Measurements from ENCODE around the gene CST8.
A peak's percentile ranks its signal among the peaks of the same experiment; 100 is the strongest.
"Not testable (repeated sequence)": the region's sequence is repeated elsewhere in the genome, so short reads cannot be mapped to it uniquely, and the experiment has no call there.

The CST8 gene, protein sequence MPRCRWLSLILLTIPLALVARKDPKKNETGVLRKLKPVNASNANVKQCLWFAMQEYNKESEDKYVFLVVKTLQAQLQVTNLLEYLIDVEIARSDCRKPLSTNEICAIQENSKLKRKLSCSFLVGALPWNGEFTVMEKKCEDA

DNA sequence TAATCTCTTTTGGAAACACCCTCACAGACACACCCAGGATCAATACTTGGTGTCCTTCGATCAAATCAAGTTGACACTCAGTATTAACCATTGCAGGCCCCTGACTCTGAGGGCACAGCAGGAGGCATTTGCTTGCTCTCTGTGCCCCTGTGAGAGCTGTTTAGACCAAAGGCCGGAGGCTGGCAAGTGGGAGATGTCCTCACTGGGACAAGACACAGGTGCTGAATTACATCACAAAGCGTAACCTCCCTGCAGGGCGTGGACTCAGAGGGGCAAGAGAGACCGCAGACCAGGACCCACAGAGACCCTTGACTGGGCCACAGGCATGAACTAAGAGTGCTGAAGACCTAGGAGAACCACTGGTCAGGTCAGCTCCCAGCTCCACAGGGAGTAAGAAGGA is at the start of gene CST8:
CST8 (plus strand) TSS at position 301 of the 400 bp plus-strand sequence. CDS start 551 bp downstream, outside the sequence.
- DNase-seq, result no peak

DNA sequence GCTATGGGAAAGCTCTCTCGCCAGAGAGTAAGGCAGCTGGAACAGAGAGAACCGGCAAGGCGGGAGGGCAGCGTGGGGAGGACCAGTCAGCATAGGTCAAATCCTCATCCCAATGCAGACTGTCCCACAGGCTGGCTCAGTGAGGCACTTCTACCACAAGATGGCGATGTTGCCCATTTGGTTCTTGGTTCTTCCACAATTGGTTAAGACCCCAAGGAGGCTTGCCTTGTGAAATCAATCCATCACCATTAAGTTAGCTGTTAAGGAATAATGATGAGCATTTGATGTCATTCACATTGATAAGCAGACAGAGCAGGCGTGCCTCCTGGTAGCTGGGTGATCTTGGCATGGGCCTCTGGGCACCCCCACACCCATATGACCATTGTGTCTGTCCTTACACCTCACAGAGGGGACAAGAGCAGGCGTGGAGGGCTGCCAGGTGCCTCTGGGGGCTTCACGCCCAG is 49.0 kb upstream of the CST8 start:
- DNase-seq, result peak; percentile 55

DNA sequence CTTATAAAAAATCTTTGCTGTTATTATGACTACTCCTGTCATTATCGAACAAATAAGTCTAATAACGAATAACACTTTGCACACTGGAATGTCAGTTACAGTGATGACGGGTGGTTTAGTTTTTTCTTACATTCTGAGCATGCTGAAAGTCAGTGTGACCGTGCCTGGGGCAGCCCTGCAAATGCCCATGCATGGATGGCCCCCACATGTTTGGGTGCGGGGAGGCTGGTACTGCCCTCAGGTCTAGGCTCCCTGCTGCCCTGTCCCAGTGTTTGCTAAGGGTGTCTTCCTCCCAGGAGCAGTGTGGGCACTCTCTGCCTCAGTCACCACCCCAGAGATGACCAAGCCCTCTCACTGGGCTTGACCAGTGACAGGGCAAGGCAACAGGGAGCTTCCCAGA is 48.5 kb upstream of the CST8 start:
- DNase-seq, result no peak

DNA sequence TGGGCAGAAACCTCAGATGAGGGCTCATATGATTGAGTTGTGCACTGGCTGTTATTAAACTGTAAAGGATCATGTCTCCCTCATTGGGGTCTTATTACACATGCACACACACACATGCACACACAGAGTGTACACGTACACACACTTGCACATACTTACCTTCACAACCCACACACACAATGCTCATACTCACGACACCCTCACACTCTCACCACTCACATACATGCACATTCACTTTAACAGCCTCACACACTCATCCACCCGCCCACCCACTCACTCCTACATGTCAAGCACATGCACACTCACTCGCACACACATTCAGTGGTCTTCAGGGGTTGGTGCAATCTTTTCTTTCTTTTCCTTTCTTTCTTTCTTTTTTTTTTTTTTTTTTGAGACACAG is 46.1 kb upstream of the CST8 start:
- DNase-seq, result no peak

DNA sequence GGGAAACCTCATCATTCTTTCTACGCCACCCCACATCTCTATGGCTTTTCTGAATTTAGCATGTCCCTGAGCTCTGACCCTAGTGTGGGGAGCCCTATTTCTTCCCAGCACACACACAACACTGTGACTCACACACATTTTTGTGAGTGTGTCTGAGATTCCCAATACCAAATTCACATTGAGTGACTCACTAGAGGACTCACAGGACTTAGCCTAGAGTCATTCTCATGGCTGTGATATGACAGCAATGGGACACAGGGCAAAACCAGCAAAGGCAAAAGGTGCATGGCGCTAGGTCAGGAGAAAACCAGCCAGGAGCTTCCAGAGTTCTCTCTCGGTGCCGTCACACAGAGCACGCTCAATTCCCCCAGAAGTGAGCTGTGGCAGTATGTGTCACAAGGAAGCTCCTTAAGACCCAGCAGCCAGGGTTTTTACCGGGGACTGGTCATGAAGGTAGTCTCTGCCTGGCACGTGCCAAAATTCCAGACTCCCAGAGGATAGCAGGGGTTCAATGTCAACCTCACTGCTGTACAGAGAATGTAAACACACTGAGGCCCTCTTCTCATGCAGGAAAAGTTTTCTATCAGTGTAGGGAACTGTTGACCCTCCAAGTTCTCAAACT is 45.2 kb upstream of the CST8 start:
- no peak for DNase-seq

DNA sequence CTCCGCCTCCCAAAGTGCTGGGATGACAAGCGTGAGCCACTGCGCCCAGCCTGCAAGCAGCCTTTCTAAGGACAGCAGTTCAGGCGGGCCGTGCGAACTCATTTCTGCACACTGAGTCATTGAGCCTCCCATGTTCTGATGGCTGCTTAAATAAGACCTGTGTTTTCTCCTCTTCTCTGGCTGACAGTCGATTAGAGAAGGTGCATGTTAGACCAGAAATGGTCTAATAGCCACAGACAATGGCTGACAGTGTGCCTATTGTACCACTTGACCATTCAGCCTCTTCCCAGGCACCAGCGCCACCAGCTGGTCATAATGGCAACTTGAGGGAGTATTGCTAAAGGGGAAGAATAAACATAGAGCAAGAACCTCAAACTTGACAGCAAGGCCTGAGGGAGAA is 44.4 kb upstream of the CST8 start:
- no peak for DNase-seq

DNA sequence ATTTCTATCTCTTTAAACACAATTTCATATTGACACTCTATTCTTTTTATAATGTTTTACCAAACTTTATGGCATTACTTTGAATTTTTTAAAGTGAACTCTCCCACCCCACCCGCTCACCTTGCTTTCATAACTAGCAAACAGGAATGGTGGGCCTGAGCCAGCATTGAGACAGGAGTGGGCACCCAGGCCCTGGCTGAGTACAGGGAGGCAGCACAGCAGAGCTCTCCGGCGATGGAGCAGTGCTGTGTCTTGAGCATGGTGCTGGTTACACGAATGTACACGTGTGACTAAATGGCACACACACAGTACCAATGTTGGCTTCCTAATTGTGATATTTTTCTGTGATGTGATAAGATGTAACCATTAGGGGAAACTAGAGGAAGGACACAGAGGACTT is 42.8 kb upstream of the CST8 start:
- DNase-seq, result no peak

DNA sequence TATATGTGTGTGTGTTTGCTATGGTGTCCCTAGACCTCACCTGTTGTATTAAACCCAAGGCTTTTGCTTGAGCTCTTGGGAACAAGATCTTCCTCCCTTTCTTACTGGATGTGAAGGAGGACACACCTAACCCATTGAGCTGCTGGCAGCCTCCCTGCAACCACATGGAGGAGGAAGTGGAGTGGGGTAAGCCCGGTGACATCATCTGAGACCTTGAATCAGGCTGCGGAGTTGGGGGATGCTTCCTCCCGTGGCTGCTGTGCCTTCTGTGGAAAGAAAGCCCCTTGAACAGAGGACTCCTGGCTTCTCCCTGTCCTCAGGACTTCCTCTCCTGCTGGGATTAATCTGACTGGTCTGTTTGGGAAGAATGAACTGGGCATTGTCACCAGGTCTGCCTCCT is 41.5 kb upstream of the CST8 start:
- no peak for DNase-seq

DNA sequence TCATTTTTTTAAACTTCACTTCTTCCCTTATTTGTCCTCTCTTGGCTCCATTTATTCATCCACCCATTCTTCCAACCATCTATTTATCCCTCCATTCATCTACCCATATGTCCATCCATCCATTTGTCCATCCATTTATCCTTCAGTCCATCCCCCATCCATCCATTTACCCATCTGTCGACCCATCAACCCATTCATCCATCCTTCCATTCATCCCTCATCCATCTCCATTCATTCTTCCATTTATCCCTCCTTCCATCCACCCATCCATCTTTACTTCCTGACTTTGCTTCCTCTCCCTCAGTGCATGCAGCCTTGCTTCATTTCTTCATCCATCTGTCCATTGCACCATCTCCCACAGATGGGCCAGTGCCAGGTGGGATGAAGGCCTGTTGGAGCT is 40.0 kb upstream of the CST8 start:
- DNase-seq, result no peak

DNA sequence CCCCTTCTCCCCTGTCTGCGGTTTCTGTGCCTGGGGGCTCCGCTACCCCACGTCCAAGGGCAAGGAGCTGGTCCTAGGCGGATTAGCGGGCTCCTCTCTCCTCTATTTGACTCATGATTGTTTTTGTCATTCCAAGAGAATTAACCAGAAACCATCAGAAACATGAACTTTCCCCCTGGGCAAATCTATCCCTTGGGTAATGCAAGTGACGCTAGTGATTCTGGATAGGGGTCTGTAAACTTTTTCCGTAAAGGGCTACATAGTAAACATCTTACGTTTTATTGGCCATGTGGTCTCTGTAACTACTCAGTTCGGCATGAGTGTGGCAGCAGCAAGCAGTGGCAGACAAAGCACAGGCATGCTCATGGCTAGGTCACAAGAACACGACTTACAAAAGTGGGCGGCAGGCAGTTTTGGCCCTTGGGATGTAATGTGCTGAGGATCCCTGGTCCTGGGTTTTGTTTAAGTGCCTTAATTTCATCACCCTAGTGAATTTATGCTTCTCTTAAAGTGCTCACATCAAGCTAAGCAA is 38.9 kb upstream of the CST8 start:
- DNase-seq, result no peak

DNA sequence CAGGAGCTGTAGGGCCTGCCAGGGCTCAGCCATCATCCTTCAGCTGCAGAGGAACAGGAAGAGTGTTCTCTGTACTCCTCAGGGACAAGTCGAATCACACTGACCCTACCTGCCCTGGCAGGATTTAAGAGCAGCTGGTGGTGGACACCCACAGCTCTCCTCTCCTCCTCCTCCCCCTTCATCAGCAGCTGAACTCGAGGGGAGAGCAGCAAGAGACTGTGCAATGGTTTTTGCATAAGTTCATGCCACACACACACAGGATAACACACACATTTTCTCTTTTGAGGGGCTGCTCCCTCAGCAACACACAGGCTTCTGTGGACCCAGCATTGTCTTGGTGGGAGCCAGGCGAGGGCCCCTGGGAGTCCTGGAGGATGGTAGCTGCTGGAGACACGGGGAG is 38.1 kb upstream of the CST8 start, which contains the start of gene CST11:
CST11 (minus strand) TSS at position 101 of the 400 bp plus-strand sequence; CDS start at position 36, 65 bp downstream.
- no peak for DNase-seq

DNA sequence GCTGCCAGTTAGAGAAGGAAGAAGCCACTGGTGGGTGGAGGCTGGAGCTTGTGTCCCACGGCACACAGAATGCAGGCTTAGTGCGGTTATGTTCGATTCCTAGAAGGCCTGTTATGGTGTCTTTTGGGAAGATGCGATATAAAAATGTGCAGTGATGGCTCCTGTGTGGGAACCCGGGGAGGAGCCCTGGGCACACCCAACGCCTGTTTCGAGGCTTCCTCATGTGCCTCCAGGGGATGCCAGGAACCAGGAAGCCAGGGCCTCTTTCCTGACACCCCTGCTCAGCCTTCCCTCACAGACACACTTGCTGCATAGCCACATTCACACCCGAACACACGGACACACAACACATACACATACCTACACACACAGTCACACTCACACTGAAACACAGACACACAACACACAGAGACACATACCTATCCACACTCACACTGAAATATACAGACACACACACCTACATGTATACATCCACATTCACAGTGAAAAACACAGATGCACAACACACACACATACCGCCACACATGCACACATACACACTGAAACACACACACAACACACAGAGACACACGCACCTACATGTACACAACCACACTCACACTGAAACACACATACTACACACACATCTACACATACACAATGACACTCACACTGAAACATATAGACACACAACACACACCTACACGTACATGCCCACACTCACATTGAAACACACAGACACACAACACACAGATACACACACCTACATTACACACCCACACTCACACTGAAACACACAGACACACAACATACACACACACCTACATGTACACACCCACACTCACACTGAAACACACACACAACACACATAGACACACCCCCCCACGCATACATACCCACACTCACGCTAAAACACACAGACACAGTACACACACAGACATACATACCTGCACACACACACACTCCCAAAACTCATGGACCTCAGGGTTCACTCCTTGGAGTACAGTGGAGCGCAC is 37.1 kb upstream of the CST8 start:
- DNase-seq, result no peak

DNA sequence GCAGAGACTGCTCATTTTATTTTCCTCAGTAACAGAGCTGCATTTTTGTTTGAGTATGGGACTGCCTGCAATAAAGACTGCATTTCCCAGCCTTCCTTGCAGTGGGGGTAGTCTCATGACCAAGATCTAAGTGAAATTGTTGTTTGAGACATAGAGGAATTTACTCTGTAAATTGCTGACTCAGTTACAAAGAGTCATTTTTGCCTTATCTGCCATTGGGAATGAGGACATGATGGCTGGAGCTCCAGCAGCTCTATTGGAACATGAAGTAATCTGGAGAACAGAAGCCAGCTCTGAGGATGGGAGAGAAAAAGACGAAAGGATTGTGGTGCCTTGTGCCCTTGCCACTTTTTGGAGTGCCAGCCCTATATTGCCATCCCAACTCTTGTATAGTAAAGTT is 36.1 kb upstream of the CST8 start:
- no peak for DNase-seq

DNA sequence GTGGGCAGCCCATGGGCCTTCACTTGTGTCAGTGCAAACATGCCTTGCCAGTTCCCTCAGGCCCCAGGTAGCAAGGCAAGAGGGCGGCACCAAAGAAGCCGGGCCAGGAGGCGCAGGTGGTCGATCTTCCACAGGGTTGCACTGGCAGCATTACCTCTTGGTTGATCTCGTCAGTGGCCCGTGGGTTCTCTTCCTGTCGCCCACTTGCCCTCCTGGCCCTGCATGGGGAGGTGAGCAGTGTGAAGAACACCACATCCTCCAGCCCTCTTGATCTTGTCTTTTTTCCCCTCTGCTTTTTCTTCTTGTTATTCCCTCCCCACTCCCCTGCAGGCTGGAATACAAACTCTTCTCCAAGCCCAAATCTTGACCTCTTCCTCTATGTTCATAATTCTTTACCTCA is 35.3 kb upstream of the CST8 start:
- no peak for DNase-seq

DNA sequence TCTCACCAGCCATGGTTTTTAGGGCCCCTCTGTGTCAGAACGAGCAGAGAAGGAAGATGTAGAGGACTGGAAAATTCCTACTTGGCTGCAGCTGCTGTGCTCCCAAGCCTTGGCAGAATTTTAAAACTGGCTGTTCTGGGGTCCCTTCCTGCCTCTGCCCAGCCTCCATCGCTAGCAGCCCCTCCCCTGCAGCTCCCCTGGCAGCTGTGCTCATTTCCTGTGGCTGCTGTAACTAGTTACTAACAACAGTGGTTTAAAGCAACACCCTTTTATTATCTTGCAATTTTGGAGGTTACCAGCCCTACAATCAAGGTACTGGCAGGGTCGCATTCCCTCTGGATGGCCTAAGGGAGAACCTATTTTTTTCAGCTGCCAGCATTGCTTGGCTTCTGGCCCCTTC is 34.5 kb upstream of the CST8 start:
- no peak for DNase-seq

DNA sequence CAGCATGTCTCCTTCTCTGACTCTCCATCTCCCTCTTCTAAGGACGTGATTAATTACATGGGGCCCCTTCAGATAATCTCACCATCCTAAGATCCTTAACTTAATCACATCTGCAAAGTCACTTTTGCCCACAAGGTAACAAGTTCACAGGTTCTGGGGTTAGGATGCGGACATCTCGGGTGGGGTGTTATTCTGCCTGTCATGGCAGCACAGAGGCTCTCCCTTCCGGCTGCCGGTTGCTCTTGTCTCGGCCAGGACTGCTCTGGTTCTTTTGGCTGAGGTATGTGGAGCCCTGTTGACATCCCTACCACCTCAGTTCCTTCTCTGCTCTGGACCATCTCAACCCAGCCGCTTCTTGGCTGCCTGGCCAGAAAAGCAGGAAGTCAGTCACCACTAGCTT is 34.0 kb upstream of the CST8 start:
- DNase-seq, result no peak

DNA sequence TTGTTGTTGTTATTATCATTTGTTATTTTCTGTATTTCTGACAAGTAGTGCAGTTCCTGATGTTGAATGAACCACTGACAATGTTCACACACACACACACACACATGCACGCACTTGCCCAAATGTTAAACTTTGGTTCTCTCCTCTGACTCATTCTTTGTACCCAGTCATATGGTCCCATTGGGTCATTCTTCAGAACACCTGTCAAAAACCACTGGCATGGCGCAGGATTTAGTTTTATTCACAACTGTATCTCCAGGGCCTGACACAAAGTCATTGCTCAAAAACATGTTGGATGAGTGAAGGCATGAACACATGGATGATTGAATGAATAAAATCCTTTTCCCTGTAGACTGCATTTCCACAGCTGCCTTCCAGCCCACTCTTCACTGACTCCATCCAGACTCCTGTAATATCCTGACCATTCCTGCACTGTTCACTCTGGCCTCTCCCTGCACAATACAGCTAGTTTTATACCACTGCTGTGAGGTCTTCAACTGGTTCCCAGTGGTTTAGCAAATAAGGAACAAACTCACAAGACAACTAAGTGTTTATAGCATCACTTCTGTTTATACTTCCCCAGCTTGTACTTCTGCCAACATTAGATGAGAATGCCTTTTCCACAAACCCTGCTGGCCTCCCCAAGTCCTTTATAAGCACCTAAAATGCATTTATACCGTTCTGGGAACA is 31.3 kb upstream of the CST8 start:
- no peak for DNase-seq

DNA sequence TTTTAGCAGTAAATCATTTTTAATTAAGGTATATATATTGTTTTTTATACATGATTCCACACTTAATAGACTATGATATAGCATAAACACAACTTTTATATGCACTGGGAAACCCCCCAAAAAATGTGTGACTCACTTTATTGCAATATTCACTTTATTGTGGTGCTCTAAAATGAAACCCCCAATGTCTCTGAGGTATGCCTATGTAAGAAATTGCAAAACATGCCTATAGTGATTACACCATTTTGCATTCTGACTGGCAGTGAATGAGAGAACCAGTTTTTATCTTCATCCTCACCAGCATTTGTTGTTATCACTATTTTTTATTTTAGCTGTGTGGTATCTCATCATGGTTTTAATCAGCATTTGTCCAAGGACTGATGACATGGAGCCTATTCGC is 29.7 kb upstream of the CST8 start:
- no peak for DNase-seq

DNA sequence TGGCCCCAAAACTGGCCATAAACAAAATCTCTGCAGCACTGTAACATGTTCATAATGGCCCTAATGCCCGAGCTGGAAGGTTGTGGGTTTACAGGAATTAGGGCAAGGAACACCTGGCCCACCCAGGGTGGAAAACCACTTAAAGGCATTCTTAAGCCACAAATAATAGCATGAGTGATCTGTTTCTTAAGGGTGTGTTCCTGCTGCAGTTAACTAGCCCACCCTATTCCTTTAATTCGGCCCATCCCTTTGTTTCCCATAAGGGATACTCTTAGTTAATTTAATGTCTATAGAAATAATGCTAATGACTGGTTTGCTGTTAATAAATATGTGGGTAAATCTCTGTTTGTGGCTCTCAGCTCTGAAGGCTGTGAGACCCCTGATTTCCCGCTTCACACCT is 24.0 kb upstream of the CST8 start:
- DNase-seq, result not testable (repeated sequence)

DNA sequence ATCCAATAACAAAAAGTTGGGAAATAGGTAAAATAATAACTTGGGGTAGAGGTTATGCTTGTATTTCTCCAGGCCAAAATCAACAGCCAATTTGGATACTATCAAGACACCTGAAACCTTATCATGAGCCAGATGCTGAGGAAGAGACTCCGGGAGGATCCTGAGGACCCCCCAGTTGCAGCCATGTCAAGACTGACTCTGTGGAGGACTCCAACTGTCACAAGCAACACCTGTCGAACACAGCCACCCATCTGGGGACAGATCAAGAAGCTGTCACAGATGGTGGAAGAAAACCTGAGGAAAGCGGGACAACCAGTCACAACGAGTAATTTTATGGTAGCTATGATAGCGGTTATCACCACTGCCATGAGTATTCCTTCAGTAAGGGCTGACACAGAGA is 18.6 kb upstream of the CST8 start:
- not testable (repeated sequence) for DNase-seq

DNA sequence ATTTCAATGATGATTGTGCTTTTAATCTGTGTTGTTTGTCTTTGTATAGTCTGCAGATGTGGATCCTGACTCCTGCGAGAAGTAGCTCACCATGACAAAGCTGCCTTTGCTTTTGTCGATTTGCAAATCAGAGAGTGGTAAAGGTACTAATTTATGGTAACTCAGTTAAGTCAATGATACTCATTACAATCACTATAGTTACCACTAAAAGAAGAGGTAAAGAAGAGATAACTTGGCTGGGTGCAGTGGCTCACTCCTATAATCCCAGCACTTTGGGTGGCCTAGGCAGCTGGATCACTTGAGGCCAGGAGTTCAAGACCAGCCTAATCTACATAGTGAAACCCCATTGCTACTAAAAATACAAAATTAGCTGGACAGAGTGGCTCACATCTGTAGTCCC is 17.6 kb upstream of the CST8 start:
- DNase-seq, result not testable (repeated sequence)

DNA sequence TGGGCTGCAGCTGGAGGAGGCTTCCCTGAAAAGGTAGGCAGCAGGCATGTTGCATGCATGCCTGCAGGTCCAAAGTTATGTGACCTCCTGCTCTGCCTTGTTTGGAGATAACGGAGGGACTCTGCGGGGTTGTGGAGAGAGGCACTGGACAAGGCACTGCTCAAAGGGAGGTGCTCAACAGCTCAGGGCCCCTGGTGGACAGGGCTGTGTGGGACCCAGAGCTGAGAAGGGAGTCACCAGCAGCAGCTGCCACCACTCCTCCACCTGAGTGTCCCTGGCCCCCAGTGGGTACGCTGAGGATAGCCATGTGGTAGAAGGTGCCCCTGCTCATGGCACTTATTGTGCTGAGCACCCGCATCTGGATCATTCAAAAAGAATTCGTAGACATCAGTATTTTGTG is 15.5 kb upstream of the CST8 start:
- no peak for DNase-seq
